Measurements from ENCODE around the gene UBE2M. TPM values are rescaled to one million over a fixed set of nuclear protein-coding genes. Genes with fewer than 3 reads are reported as not detected.

UBE2M gene
- total and polyA plus RNA-seq, 7 experiments from 2014 or later, result 7.5 to 92.1 (median 49.3) TPM

DNA sequence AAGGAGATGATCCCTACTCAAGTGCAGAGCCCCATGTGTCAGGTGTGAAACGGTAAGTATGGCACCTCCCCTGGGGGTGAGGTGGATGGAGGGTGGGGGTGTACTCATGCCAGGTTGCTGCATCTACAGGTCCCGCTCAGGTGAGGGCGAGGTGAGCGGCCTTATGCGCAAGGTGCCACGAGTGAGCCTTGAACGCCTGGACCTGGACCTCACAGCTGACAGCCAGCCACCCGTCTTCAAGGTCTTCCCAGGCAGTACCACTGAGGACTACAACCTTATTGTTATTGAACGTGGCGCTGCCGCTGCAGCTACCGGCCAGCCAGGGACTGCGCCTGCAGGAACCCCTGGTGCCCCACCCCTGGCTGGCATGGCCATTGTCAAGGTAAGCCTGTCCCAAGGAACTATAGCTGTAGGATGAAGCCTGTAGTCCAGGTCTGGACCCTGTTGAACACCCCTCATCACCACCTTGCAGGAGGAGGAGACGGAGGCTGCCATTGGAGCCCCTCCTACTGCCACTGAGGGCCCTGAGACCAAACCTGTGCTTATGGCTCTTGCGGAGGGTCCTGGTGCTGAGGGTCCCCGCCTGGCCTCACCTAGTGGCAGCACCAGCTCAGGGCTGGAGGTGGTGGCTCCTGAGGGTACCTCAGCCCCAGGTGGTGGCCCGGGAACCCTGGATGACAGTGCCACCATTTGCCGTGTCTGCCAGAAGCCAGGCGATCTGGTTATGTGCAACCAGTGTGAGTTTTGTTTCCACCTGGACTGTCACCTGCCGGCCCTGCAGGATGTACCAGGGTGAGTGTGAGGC, 9.3 kb downstream of the UBE2M start:
- Mint-ChIP-seq H3K27ac (no peak overlapping the region), H3K27me3 (peaks cover 0 to 2% (median 0%) of the 10 kb centered on the region in 5 donors), H3K4me3 (no peak overlapping the region), H3K4me1 (peaks cover 30 to 50% (median 41%) of the 10 kb centered on the region in 7 donors), H3K9me3 (peaks cover 0 to 14% (median 0%) of the 10 kb centered on the region in 11 donors), H3K36me3 (peaks cover 8 to 54% (median 31%) of the 10 kb centered on the region in 5 donors)
- Histone ChIP-seq H3K27ac (ENCODE audit: low read depth, low read length) (peak overlapping the region; percentile 14), H3K4me1 (ENCODE audit: control insufficient read depth in 2 of 2, insufficient read depth in 2 of 2, low read length in 2 of 2) (peaks cover 21 to 22% of the 10 kb centered on the region in 2 donors), H3K9me3 (ENCODE audit: control insufficient read depth in 2 of 3, low read length in 3 of 3) (no peaks in the 10 kb centered on the region), H3K36me3 (ENCODE audit: control insufficient read depth in 2 of 3, insufficient read depth in 3 of 3, low read length in 3 of 3) (peaks cover 5 to 83% (median 36%) of the 10 kb centered on the region in 3 experiments), H3K4me3 (ENCODE audit: low read length) (no peak overlapping the region), H3K27me3 (ENCODE audit: control insufficient read depth in 2 of 2, insufficient read depth in 2 of 2, low read length in 2 of 2) (no peaks in the 10 kb centered on the region)
- intact Hi-C loops (cut with micrococcal nuclease), result no loop called here
- DNase-seq, result peak in 1 of 9 donors; percentile 22
- ChIA-PET CTCF (no interaction called here), POLR2A (interaction anchor here (0.8 to 3.1 kb wide), 5 partner anchors 8 to 88 kb away, joined by 3 to 20 read pairs (median 4); partner anchors contain the start of gene UBE2M)
- ATAC-seq, result no peak

DNA sequence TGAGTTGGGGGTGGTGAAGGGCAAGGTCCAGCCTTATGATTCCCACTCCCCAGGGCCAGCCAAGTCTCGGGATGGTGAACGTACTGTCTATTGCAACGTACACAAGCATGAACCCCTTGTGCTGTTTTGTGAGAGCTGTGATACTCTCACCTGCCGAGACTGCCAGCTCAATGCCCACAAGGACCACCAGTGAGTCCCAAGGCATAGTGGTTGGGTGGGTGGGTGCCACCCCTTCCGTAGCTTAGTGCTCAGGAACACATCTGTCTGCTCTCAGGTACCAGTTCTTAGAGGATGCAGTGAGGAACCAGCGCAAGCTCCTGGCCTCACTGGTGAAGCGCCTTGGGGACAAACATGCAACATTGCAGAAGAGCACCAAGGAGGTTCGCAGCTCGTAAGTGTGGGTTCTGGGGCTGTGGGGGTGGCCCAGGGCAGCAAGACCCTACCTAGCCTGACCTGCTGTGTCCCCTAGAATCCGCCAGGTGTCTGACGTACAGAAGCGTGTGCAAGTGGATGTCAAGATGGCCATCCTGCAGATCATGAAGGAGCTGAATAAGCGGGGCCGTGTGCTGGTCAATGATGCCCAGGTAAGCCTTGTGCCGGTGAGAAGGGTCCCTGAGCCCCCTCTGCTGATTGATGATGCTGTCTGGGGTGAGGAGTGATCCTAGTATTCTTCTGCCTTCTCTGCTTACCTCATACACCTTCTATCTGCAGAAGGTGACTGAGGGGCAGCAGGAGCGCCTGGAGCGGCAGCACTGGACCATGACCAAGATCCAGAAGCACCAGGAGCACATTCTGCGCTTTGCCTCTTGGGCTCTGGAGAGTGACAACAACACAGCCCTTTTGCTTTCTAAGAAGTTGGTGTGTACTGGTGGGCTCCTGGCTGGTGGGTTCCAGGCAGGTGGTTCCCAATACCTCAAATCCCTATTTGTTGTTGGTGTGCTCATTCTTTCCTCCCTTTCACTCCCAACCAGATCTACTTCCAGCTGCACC, 10.8 kb downstream of the UBE2M start:
- intact Hi-C loops (cut with micrococcal nuclease), result no loop called here
- Histone ChIP-seq H3K9me3 (ENCODE audit: control insufficient read depth in 2 of 3, low read length in 3 of 3) (no peaks in the 10 kb centered on the region), H3K27me3 (ENCODE audit: control insufficient read depth in 2 of 2, insufficient read depth in 2 of 2, low read length in 2 of 2) (no peaks in the 10 kb centered on the region), H3K36me3 (ENCODE audit: control insufficient read depth in 2 of 3, insufficient read depth in 3 of 3, low read length in 3 of 3) (peaks cover 5 to 78% (median 36%) of the 10 kb centered on the region in 3 experiments), H3K4me1 (ENCODE audit: control insufficient read depth in 2 of 2, insufficient read depth in 2 of 2, low read length in 2 of 2) (peaks cover 16% of the 10 kb centered on the region in 2 donors), H3K27ac (ENCODE audit: low read depth, low read length) (peak overlapping the region; percentile 25), H3K4me3 (ENCODE audit: low read length) (no peak overlapping the region)
- H3K4me1 Mint-ChIP-seq, result peaks cover 31 to 46% (median 36%) of the 10 kb centered on the region in 7 donors
- peak overlapping the region in 7 of 10 donors; percentile 25 to 98 (median 85) for H3K4me3 Mint-ChIP-seq
- H3K27me3 Mint-ChIP-seq, result peaks cover 0 to 9% (median 0%) of the 10 kb centered on the region in 5 donors
- H3K27ac Mint-ChIP-seq, result peak overlapping the region in 3 of 9 donors; percentile 17 to 46 (median 33)
- peaks cover 0 to 17% (median 0%) of the 10 kb centered on the region in 11 donors for H3K9me3 Mint-ChIP-seq
- DNase-seq, result no peak
- H3K36me3 Mint-ChIP-seq, result peaks cover 3 to 46% (median 21%) of the 10 kb centered on the region in 5 donors
- CTCF ChIA-PET, result no interaction called here
- POLR2A ChIA-PET, result interaction anchor here (0.7 to 3.1 kb wide), 8 partner anchors 9 to 262 kb away, joined by 3 to 20 read pairs (median 4); partner anchors contain the start of gene UBE2M
- ATAC-seq, result no peak

DNA sequence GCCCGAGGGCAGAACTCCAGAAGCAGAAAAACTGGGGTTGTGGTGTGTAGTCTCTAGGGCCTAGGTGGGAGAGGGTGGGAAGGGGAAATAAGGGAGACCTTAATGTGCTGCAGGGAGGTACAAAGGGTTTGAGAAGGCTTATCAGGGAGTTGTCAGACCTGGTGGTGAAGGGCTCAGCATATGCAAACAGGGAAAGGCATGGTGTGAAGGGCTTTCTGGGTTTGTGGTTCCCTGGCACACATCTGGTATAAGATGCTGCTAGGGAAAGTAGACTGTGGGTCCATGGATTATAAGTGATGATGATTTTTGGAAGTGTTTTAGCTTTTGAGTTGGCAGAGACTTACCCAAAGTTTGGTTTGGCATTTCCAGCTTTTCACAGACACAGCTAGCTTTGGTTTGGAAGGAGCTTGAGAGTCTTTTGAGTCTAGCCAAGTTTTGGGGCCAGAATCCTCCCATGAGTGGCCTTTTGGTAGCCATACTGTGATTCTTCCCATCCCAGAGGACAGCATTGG, 12.3 kb downstream of the UBE2M start:
- POLR2A ChIA-PET, result interaction anchor here (0.9 to 4.4 kb wide), 7 partner anchors 8 to 363 kb away, joined by 3 to 85 read pairs (median 10); partner anchors contain the start of genes CHMP2A, UBE2M, ZBTB45 and ZNF274
- H3K36me3 ChIP-seq (ENCODE audit: control insufficient read depth in 2 of 3, insufficient read depth in 3 of 3, low read length in 3 of 3), result peaks cover 0 to 63% (median 36%) of the 10 kb centered on the region in 3 experiments

GRCh38 chr19:58545286-58546018, 13.0 kb downstream of the UBE2M start:
- Mint-ChIP-seq H3K27me3 (peaks cover 0 to 21% (median 0%) of the 10 kb centered on the region in 5 donors), H3K4me3 (peak overlapping the region; percentile 85 to 98 (median 92)), H3K9me3 (peaks cover 0 to 16% (median 0%) of the 10 kb centered on the region in 11 donors), H3K27ac (peak overlapping the region; percentile 84 to 94 (median 91)), H3K36me3 (peaks cover 0 to 35% (median 15%) of the 10 kb centered on the region in 5 donors), H3K4me1 (peaks cover 28 to 43% (median 34%) of the 10 kb centered on the region in 7 donors)
- ATAC-seq (no peak), DNase-seq (no peak)
- Histone ChIP-seq H3K9me3 (ENCODE audit: control insufficient read depth in 2 of 3, low read length in 3 of 3) (no peaks in the 10 kb centered on the region), H3K27me3 (ENCODE audit: control insufficient read depth in 2 of 2, insufficient read depth in 2 of 2, low read length in 2 of 2) (no peaks in the 10 kb centered on the region), H3K4me1 (ENCODE audit: control insufficient read depth in 2 of 2, insufficient read depth in 2 of 2, low read length in 2 of 2) (peaks cover 16% of the 10 kb centered on the region in 2 donors), H3K4me3 (ENCODE audit: low read length) (peak overlapping the region; percentile 73), H3K27ac (ENCODE audit: low read depth, low read length) (peak overlapping the region; percentile 81), H3K36me3 (ENCODE audit: control insufficient read depth in 2 of 3, insufficient read depth in 3 of 3, low read length in 3 of 3) (peaks cover 0 to 57% (median 32%) of the 10 kb centered on the region in 3 experiments)
- intact Hi-C loops (cut with micrococcal nuclease), result no loop called here
- POLR2A ChIA-PET, result interaction anchor here (0.9 to 4.4 kb wide), 8 partner anchors 9 to 362 kb away, joined by 3 to 85 read pairs (median 9); partner anchors contain the start of genes CHMP2A, UBE2M, ZBTB45 and ZNF274
- CTCF ChIA-PET, result no interaction called here

More for the DNA sequence above, 12.3 kb downstream of the UBE2M start:
- peak overlapping the region; percentile 85 to 98 (median 92) for H3K4me3 Mint-ChIP-seq
- H3K9me3 ChIP-seq (ENCODE audit: control insufficient read depth in 2 of 3, low read length in 3 of 3), result no peaks in the 10 kb centered on the region
- H3K4me1 Mint-ChIP-seq, result peaks cover 28 to 43% (median 34%) of the 10 kb centered on the region in 7 donors
- CTCF ChIA-PET, result no interaction called here
- H3K4me3 ChIP-seq (ENCODE audit: low read length), result peak overlapping the region; percentile 73
- intact Hi-C loops (cut with micrococcal nuclease), result no loop called here
- peaks cover 0 to 20% (median 0%) of the 10 kb centered on the region in 5 donors for H3K27me3 Mint-ChIP-seq
- peaks cover 0 to 17% (median 0%) of the 10 kb centered on the region in 11 donors for H3K9me3 Mint-ChIP-seq
- no peaks in the 10 kb centered on the region for H3K27me3 ChIP-seq (ENCODE audit: control insufficient read depth in 2 of 2, insufficient read depth in 2 of 2, low read length in 2 of 2)
- peak overlapping the region; percentile 81 for H3K27ac ChIP-seq (ENCODE audit: low read depth, low read length)
- DNase-seq (no peak), ATAC-seq (no peak)
- peak overlapping the region; percentile 84 to 94 (median 91) for H3K27ac Mint-ChIP-seq
- peaks cover 0 to 37% (median 15%) of the 10 kb centered on the region in 5 donors for H3K36me3 Mint-ChIP-seq
- peaks cover 16% of the 10 kb centered on the region in 2 donors for H3K4me1 ChIP-seq (ENCODE audit: control insufficient read depth in 2 of 2, insufficient read depth in 2 of 2, low read length in 2 of 2)

DNA sequence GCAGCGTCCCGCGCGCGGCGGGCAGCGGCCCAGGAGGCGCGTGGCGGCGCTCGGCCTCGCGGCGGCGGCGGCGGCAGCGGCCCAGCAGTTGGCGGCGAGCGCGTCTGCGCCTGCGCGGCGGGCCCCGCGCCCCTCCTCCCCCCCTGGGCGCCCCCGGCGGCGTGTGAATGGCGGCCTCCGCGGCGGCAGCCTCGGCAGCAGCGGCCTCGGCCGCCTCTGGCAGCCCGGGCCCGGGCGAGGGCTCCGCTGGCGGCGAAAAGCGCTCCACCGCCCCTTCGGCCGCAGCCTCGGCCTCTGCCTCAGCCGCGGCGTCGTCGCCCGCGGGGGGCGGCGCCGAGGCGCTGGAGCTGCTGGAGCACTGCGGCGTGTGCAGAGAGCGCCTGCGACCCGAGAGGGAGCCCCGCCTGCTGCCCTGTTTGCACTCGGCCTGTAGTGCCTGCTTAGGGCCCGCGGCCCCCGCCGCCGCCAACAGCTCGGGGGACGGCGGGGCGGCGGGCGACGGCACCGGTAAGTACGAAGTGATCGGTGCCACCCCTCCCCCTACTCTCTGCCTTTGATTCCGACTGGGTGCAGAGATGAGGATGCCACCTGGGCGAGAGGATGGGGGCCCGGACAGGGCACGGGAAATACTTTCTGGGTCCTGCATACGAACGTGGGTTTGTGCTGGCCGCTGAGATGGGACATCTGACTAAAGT, 13.7 kb downstream of the UBE2M start:
- Mint-ChIP-seq H3K36me3 (peaks cover 0 to 30% (median 15%) of the 10 kb centered on the region in 5 donors), H3K27ac (peak overlapping the region; percentile 90 to 100 (median 99)), H3K4me1 (peaks cover 28 to 43% (median 34%) of the 10 kb centered on the region in 7 donors), H3K27me3 (peaks cover 0 to 27% (median 0%) of the 10 kb centered on the region in 5 donors), H3K9me3 (peaks cover 0 to 16% (median 0%) of the 10 kb centered on the region in 11 donors), H3K4me3 (peak overlapping the region; percentile 90 to 99 (median 96))
- POLR2A ChIA-PET, result interaction anchor here (0.8 to 4.4 kb wide), 12 partner anchors 10 to 863 kb away, joined by 3 to 85 read pairs (median 6); partner anchors contain the start of genes CHMP2A, MZF1, ZBTB45 and ZNF551
- ATAC-seq (peak; percentile 56), DNase-seq (peak in 1 of 9 donors; percentile 42)
- Histone ChIP-seq H3K4me1 (ENCODE audit: control insufficient read depth in 2 of 2, insufficient read depth in 2 of 2, low read length in 2 of 2) (peaks cover 16% of the 10 kb centered on the region in 2 donors), H3K27me3 (ENCODE audit: control insufficient read depth in 2 of 2, insufficient read depth in 2 of 2, low read length in 2 of 2) (no peaks in the 10 kb centered on the region), H3K36me3 (ENCODE audit: control insufficient read depth in 2 of 3, insufficient read depth in 3 of 3, low read length in 3 of 3) (peaks cover 0 to 49% (median 26%) of the 10 kb centered on the region in 3 experiments), H3K9me3 (ENCODE audit: control insufficient read depth in 2 of 3, low read length in 3 of 3) (no peaks in the 10 kb centered on the region), H3K4me3 (ENCODE audit: low read length) (peak overlapping the region; percentile 73), H3K27ac (ENCODE audit: low read depth, low read length) (peak overlapping the region; percentile 81)
- intact Hi-C loops (cut with micrococcal nuclease), result loop anchor here (1.0 kb wide), 9 partner anchors 11 to 266 kb away; partner anchors contain the start of genes CHMP2A (in 2 of the 2), MZF1 (in 2 of the 2), ZBTB45 (in 2 of the 2) and ZNF446 (in 2 of the 2)
- CTCF ChIA-PET, result no interaction called here

All from naive thymus-derived CD4-positive, alpha-beta T cell (primary cell).